ENCODE measurements around the gene GLS2. TPM values are rescaled to one million over a fixed set of nuclear protein-coding genes. Genes with fewer than 3 reads are reported as not detected.

Gene GLS2
- total RNA-seq, 1 experiment from 2014 or later, result 14.7 TPM

DNA sequence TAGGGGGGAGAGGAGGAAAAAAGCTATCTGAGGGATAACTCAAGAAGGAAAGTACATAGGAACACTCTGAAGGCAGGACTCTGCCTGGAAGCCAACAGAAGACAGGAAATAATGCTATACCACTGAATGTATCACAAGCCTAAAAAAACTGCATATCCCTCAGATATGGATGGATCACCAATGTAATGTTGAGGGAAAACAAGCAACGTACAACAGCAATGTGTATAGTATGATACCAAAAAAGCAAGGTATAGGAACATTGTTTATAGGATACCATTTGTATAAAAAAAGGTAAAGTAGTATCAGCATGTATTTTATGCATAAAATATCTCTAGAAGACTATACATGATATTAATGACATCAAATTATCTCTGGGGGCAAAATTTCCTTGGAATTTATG is 3.4 kb downstream of the GLS2 start:
- H3K4me3 Mint-ChIP-seq (ENCODE audit: unreplicated experiment), result no peak overlapping the region
- no peak overlapping the region for H3K4me3 ChIP-seq (ENCODE audit: low read depth, low read length)
- DNase-seq, result no peak
- no TSS peak for BruUV-seq (replicated peaks)
- ChIA-PET POLR2A (no interaction called here), CTCF (no interaction called here)
- no peak overlapping the region for H3K27ac Mint-ChIP-seq (ENCODE audit: unreplicated experiment)
- no peaks in the 10 kb centered on the region for H3K27me3 ChIP-seq (replicated peaks; ENCODE audit: control insufficient read depth, insufficient read depth, low read length)
- no peaks in the 10 kb centered on the region for H3K27me3 Mint-ChIP-seq (ENCODE audit: insufficient read depth, unreplicated experiment)
- intact Hi-C loops (cut with micrococcal nuclease; ENCODE audit: unreplicated experiment), result no loop called here
- H3K9me3 Mint-ChIP-seq (ENCODE audit: unreplicated experiment), result no peaks in the 10 kb centered on the region
- H3K4me1 Mint-ChIP-seq (ENCODE audit: low read depth, unreplicated experiment), result no peaks in the 10 kb centered on the region
- H3K36me3 ChIP-seq (ENCODE audit: control insufficient read depth, insufficient read depth, low read length), result no peaks in the 10 kb centered on the region
- TF ChIP-seq, protein P1, sequence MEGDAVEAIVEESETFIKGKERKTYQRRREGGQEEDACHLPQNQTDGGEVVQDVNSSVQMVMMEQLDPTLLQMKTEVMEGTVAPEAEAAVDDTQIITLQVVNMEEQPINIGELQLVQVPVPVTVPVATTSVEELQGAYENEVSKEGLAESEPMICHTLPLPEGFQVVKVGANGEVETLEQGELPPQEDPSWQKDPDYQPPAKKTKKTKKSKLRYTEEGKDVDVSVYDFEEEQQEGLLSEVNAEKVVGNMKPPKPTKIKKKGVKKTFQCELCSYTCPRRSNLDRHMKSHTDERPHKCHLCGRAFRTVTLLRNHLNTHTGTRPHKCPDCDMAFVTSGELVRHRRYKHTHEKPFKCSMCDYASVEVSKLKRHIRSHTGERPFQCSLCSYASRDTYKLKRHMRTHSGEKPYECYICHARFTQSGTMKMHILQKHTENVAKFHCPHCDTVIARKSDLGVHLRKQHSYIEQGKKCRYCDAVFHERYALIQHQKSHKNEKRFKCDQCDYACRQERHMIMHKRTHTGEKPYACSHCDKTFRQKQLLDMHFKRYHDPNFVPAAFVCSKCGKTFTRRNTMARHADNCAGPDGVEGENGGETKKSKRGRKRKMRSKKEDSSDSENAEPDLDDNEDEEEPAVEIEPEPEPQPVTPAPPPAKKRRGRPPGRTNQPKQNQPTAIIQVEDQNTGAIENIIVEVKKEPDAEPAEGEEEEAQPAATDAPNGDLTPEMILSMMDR (IDR thresholded peaks at IDR 0.05; ENCODE audit: insufficient read depth in 1 of 2, low read depth in 1 of 2, low read length in 1 of 2, severe bottlenecking in 1 of 2, unreplicated experiment in 1 of 2), result no peak
- no peaks in the 10 kb centered on the region for H3K9me3 ChIP-seq
- H3K36me3 Mint-ChIP-seq (ENCODE audit: insufficient read depth, unreplicated experiment), result peaks cover 12% of the 10 kb centered on the region
- H3K4me1 ChIP-seq, result no peaks in the 10 kb centered on the region

DNA sequence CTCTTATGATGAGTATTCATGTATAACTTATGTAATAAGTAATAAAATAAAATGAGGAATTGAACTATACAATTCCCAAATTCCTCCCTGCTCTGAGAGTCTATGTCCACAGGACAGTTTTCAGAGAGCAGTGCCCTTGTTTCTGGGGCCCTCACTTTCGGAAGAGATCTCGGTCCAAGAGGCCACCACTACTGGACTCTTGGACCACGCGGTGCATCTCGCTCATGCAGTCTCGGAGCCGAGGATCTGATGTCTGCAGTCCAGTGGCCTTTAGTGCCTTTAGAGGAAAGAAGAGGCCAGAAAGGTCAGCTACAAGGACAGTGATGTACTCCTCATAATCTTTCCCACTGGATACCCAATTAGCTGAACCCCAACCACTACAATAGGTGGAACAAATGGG is 8.3 kb downstream of the GLS2 start:
- H3K36me3 Mint-ChIP-seq (ENCODE audit: insufficient read depth, unreplicated experiment), result peaks cover 18% of the 10 kb centered on the region
- CTCF ChIA-PET, result no interaction called here
- no peak overlapping the region for H3K27ac Mint-ChIP-seq (ENCODE audit: unreplicated experiment)
- H3K4me1 Mint-ChIP-seq (ENCODE audit: low read depth, unreplicated experiment), result no peaks in the 10 kb centered on the region
- no peaks in the 10 kb centered on the region for H3K9me3 ChIP-seq
- H3K4me1 ChIP-seq, result no peaks in the 10 kb centered on the region
- H3K4me3 ChIP-seq (ENCODE audit: low read depth, low read length), result no peak overlapping the region
- BruUV-seq (replicated peaks), result no TSS peak
- DNase-seq, result no peak
- H3K4me3 Mint-ChIP-seq (ENCODE audit: unreplicated experiment), result no peak overlapping the region
- intact Hi-C loops (cut with micrococcal nuclease; ENCODE audit: unreplicated experiment), result no loop called here
- no peaks in the 10 kb centered on the region for H3K36me3 ChIP-seq (ENCODE audit: control insufficient read depth, insufficient read depth, low read length)
- H3K27me3 ChIP-seq (replicated peaks; ENCODE audit: control insufficient read depth, insufficient read depth, low read length), result no peaks in the 10 kb centered on the region
- TF ChIP-seq, protein P1 (IDR thresholded peaks at IDR 0.05; ENCODE audit: insufficient read depth in 1 of 2, low read depth in 1 of 2, low read length in 1 of 2, severe bottlenecking in 1 of 2, unreplicated experiment in 1 of 2), result no peak
- H3K9me3 Mint-ChIP-seq (ENCODE audit: unreplicated experiment), result no peaks in the 10 kb centered on the region
- POLR2A ChIA-PET, result no interaction called here
- H3K27me3 Mint-ChIP-seq (ENCODE audit: insufficient read depth, unreplicated experiment), result no peaks in the 10 kb centered on the region

DNA sequence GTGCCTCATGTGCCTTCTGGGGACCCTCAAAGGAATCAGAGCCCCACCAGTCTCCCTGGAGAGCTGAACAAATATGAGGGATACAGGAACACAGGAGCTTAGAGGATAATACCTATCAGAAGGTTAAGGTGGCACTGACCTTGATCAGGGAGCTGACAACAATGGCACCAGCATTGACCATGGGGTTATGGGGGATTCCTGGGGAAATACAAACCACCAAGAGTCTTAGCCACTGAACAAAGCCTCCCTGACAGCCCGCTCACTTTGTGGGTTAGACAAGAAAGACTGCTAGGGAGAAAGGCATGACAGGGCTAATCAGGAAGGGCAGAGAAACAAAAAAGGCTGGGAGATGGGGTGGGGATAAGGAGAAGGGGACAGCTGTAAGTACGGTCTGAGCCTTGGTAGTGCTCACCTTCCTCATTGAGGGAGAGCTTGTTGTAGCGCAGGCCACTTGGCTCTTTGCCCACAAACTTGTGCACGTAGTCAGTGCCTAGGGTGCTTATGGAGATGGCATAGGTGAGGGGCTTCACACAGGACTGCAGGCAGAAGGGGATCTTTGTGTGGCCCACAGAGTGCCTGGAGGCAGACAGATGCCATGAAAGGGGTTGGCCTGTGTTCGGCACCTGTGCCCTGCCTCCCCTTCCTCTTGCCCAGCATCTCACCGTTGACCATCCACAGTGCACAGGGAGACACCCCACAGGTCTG is 10.3 kb downstream of the GLS2 start:
- BruUV-seq (replicated peaks), result no TSS peak
- Mint-ChIP-seq H3K27me3 (ENCODE audit: insufficient read depth, unreplicated experiment) (no peaks in the 10 kb centered on the region), H3K4me3 (ENCODE audit: unreplicated experiment) (no peak overlapping the region), H3K4me1 (ENCODE audit: low read depth, unreplicated experiment) (no peaks in the 10 kb centered on the region), H3K27ac (ENCODE audit: unreplicated experiment) (no peak overlapping the region), H3K9me3 (ENCODE audit: unreplicated experiment) (no peaks in the 10 kb centered on the region), H3K36me3 (ENCODE audit: insufficient read depth, unreplicated experiment) (peaks cover 31% of the 10 kb centered on the region)
- no peak for DNase-seq
- no peaks in the 10 kb centered on the region for H3K9me3 ChIP-seq
- H3K27me3 ChIP-seq (replicated peaks; ENCODE audit: control insufficient read depth, insufficient read depth, low read length), result no peaks in the 10 kb centered on the region
- ChIA-PET POLR2A (no interaction called here), CTCF (no interaction called here)
- TF ChIP-seq, protein P1 (IDR thresholded peaks at IDR 0.05; ENCODE audit: insufficient read depth in 1 of 2, low read depth in 1 of 2, low read length in 1 of 2, severe bottlenecking in 1 of 2, unreplicated experiment in 1 of 2), result no peak
- H3K4me3 ChIP-seq (ENCODE audit: low read depth, low read length), result no peak overlapping the region
- no peaks in the 10 kb centered on the region for H3K4me1 ChIP-seq
- no peaks in the 10 kb centered on the region for H3K36me3 ChIP-seq (ENCODE audit: control insufficient read depth, insufficient read depth, low read length)
- intact Hi-C loops (cut with micrococcal nuclease; ENCODE audit: unreplicated experiment), result no loop called here
